C4-2B (cell line): Measurements from ENCODE around the gene CD226.
"Not testable (repeated sequence)": the region's sequence is repeated elsewhere in the genome, so short reads cannot be mapped to it uniquely, and the experiment has no call there.

Experiments used
- H3K27ac ChIP-seq: fragments of 450-650 bp; 2 replicates; pipeline ENCODE4 v1.5.1; 2017
- ZFX ChIP-seq: fragments of 450-650 bp; IDR thresholded peaks from 2 replicates; pipeline ENCODE4 v1.6.1; 2017
- TF ChIP-seq, protein P1 (sequence below): fragments of 450-650 bp; conservative IDR thresholded peaks from 2 replicates; pipeline ENCODE4 v1.5.1; 2017; ENCODE audit warnings: mild to moderate bottlenecking

CD226 gene

DNA sequence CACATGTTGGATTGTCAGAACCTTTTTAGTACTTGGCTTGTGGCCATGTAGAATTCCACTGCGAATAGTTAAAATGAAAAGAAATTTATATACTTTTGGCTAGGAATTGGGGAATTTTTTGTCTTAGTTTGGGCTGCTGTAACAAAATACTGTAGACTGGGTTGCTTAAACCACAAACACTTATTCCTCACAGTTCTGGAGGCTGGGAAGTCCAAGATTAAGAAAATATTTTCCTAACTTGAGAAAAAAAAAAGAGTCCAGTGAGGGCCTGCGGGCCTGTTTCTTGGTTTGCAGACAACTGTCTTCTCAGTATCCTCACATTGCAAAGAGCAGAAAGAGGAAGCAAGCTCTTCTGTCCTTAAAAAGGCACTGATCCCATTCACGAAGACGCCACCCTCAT is 81.9 kb downstream of the CD226 start:
- TF ChIP-seq, protein P1, sequence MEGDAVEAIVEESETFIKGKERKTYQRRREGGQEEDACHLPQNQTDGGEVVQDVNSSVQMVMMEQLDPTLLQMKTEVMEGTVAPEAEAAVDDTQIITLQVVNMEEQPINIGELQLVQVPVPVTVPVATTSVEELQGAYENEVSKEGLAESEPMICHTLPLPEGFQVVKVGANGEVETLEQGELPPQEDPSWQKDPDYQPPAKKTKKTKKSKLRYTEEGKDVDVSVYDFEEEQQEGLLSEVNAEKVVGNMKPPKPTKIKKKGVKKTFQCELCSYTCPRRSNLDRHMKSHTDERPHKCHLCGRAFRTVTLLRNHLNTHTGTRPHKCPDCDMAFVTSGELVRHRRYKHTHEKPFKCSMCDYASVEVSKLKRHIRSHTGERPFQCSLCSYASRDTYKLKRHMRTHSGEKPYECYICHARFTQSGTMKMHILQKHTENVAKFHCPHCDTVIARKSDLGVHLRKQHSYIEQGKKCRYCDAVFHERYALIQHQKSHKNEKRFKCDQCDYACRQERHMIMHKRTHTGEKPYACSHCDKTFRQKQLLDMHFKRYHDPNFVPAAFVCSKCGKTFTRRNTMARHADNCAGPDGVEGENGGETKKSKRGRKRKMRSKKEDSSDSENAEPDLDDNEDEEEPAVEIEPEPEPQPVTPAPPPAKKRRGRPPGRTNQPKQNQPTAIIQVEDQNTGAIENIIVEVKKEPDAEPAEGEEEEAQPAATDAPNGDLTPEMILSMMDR, result no peak
- no peak for TF ChIP-seq ZFX
- H3K27ac ChIP-seq, result no peak overlapping the region

DNA sequence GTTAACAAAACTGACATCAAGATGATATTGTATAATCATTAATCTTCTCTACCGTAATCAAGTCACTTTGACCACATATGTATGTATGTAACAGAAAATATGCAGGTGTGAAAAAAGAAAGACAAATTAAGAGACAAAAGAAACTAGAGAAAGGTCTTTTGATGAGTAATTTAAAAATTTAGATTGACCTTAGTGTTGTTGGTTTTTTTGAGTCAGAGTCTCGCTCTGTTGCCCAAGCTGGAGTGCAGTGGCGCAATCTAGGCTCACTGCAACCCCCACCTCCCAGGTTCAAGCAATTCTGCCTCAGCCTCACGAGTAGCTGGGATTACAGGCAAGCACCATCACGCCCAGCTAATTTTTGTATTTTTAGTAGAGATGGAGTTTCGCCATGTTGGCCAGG is 82.9 kb downstream of the CD226 start:
- H3K27ac ChIP-seq, result not testable (repeated sequence)

DNA sequence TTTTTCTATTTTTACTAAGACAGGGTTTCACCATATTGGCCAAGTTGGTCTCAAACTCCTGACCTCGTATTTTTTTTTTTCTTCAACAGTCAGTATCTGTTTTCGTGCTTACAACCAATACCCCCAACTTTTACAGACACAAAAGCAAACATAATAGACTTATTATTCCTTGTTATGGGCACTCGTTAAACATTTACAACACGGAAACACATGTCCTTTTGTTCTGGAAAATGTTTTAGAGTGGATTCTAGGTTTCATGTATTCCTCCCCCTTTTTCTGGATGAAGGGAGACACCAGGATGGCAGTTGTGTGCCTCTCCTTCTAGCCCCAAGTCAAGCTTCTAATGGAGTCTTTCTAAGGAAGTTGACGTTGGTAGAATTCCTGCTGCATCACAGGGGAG is 88.8 kb downstream of the CD226 start:
- TF ChIP-seq ZFX, result no peak
- TF ChIP-seq, protein P1, result no peak
- H3K27ac ChIP-seq, result peak overlapping the region; percentile 50; the same call in 1 of the 2 replicates

DNA sequence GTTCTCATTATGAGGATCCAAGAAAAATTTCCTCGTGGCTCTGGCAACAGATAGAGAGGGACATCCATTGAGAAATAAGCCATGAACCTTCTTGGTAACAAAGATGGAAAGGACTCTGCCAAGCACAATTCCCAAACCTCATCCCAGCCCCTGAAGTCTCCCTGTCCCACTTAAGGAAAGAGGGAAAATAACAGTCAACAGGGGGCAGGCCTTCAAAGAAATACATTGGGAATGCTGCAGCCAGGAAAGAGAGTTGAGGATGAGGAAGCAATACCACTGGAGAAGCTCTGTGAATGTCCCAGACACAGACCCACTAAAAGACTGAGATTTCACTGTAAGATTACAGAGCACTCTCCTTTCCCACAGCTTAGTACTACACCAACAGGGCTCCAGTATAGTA is 93.2 kb downstream of the CD226 start:
- H3K27ac ChIP-seq, result no peak overlapping the region

DNA sequence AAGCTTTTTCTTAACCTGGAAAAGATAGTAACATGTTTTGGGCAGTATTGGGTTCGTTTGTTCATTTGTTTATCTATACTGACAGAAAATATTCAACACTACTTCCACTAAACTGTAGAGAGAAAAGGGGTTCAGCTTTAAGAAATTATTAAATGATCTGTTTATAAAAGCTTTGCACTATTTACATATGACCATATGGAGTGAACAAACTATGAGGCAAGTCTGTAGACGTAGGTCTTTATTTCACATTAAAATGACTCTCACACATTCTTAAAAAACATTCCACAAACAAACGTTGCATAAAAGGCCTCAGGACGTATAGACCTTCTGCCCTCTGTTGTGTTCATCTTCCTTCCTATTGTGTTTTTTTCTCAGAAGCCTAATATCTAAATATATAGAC is 94.6 kb downstream of the CD226 start:
- TF ChIP-seq ZFX, result no peak
- TF ChIP-seq, protein P1, result no peak
- H3K27ac ChIP-seq, result no peak overlapping the region

More for the DNA sequence above, 93.2 kb downstream of the CD226 start:
- no peak for TF ChIP-seq ZFX
- TF ChIP-seq, protein P1, result no peak

DNA sequence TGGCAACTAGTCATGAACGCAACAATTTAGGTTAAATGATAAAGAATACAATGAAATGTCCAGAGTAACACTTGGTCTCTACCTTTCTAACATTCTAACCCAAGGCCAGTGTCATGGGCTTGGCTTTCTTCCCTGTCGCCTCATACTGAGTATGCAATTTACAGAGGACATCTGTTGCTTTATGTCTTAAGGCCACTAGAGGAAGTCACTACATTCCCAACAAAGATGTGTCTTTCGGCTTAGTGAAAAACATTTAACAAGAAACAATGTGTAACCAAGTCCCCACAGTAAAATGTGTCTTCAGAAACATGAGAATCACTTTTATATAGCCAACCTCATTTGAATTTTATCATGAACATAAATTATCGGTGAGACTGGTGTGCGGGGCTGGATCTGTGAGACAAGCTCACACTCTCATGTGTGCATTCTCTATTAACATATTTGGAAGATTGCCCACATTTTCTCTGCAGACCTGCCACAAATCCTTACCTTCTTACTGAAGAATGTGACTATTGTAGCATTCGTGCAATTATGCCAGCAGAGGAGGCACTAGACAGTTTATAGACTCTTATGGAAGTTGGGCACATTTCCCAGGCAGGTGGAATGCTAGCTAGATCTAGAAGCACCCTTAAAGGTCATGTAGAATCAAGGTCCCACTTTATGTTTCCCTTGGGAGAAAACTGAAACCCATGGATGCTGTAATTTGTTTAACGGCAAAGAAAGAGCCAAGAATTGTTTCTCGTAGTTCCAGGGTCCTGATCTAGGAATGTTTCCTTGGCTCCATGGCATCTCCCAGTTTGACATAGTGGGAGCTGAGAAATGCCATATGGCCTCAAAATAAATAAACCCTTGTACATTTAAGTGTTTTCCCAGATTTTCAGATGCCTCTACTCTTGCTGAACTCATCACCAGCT is 101.8 kb downstream of the CD226 start:
- H3K27ac ChIP-seq, result no peak overlapping the region

DNA sequence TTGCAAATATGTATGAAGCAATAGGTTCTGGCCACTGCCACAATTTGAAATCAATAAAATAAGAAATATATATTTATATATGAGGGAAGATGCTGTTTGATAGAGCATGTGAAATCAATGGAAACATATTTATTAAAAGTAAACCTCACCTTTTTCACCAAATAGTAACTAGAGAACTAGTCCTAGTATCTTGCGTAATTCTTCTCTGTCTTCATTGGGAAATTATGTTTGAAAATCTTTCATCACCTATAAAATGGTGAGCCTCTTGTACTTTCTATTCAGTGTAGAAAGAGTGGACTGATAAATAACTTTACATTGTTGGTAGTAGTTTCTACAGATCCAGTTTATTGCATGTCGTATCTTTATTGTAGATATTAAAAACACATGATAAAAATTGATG is 103.0 kb downstream of the CD226 start:
- TF ChIP-seq, protein P1, result no peak
- no peak for TF ChIP-seq ZFX
- H3K27ac ChIP-seq, result no peak overlapping the region

More for the DNA sequence above, 101.8 kb downstream of the CD226 start:
- TF ChIP-seq, protein P1, result peak; percentile 19
- TF ChIP-seq ZFX, result no peak

DNA sequence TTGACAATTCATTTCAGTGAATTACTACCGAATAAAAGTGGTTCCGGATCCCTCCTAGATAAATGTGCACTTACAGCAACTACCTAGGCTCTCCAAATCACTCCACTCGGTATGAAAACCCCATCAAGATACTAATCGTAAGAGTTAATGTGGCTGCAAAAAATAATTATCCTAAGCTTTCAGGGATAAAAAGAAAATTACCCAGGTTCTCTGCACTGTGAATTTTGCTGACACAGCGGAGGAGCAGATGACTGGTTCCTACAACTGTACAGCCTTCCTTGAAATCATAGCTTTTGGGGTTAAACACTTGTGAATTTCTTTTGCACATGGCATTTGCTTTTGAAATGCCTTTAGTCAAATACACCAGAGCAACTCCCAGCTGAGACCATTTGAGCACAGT is 104.7 kb downstream of the CD226 start:
- TF ChIP-seq ZFX, result no peak
- TF ChIP-seq, protein P1, result no peak
- H3K27ac ChIP-seq, result no peak overlapping the region
